GM18520 (cell line): Measurements from ENCODE around the gene RBM41.

ENCODE experiments used
- ATAC-seq: cut with Tn5 transposase; IDR thresholded peaks from one replicate; pipeline ENCODE4 v1.9.1; 2021; ENCODE audit not compliant: unreplicated experiment

RBM41 gene

GRCh38 chrX:107047622-107048021 lies 71.0 kb downstream of the RBM41 start:
- no peak for ATAC-seq

GRCh38 chrX:107029752-107030151 lies 88.9 kb downstream of the RBM41 start:
- no peak for ATAC-seq

GRCh38 chrX:107025545-107025944 lies 93.1 kb downstream of the RBM41 start:
- ATAC-seq: no peak

- no peak for ATAC-seq
Measured at GRCh38 chrX:107014936-107015335, 103.7 kb downstream of the RBM41 start.
